Activated CD4-positive, alpha-beta T cell treated with anti-CD3 and anti-CD28 coated beads, Interleukin-2, Interleukin-6, amounts not matched to agents 100 ng/mL and 50 ng/mL, durations not matched to agents 16 hours and 8 hours (primary cell): Measurements from ENCODE around the gene TM9SF2.
"Not testable (repeated sequence)": the region's sequence is repeated elsewhere in the genome, so short reads cannot be mapped to it uniquely, and the experiment has no call there.

Source experiments
- DNase-seq: peaks from one replicate; pipeline ENCODE4 v3.0.0-alpha.2; 2020

The TM9SF2 gene

GRCh38 chr13:99540530-99540929 lies 39.3 kb downstream of the TM9SF2 start:
- DNase-seq, result peak; percentile 34

GRCh38 chr13:99542788-99543406 lies 41.6 kb downstream of the TM9SF2 start:
- DNase-seq, result peak; percentile 89

GRCh38 chr13:99545361-99545760 lies 44.1 kb downstream of the TM9SF2 start:
- no peak for DNase-seq

- no peak for DNase-seq
Measured at GRCh38 chr13:99545979-99546378, 44.7 kb downstream of the TM9SF2 start.

- DNase-seq, result no peak
Measured at GRCh38 chr13:99546878-99547277, 45.6 kb downstream of the TM9SF2 start.

- DNase-seq, result peak; percentile 65
Measured at GRCh38 chr13:99548448-99548847, 47.2 kb downstream of the TM9SF2 start.

GRCh38 chr13:99553033-99553432 lies 51.8 kb downstream of the TM9SF2 start:
- DNase-seq, result no peak

GRCh38 chr13:99555149-99555548 lies 53.9 kb downstream of the TM9SF2 start:
- DNase-seq, result no peak

- peak; percentile 11 for DNase-seq
Measured at GRCh38 chr13:99556867-99557443, 55.7 kb downstream of the TM9SF2 start.

- no peak for DNase-seq
Measured at GRCh38 chr13:99558570-99559180, 57.4 kb downstream of the TM9SF2 start.

- no peak for DNase-seq
Measured at GRCh38 chr13:99559560-99559959, 58.3 kb downstream of the TM9SF2 start.

GRCh38 chr13:99563404-99563803 lies 62.1 kb downstream of the TM9SF2 start:
- DNase-seq, result no peak

- no peak for DNase-seq
Measured at GRCh38 chr13:99564386-99564785, 63.1 kb downstream of the TM9SF2 start.

GRCh38 chr13:99565478-99566124 lies 64.3 kb downstream of the TM9SF2 start:
- DNase-seq, result no peak

GRCh38 chr13:99566125-99567083 lies 65.1 kb downstream of the TM9SF2 start:
- DNase-seq, result no peak

GRCh38 chr13:99568901-99569300 lies 67.6 kb downstream of the TM9SF2 start:
- not testable (repeated sequence) for DNase-seq

- DNase-seq, result no peak
Measured at GRCh38 chr13:99572131-99572530, 70.9 kb downstream of the TM9SF2 start.

- DNase-seq, result no peak
Measured at GRCh38 chr13:99572921-99573320, 71.6 kb downstream of the TM9SF2 start.

GRCh38 chr13:99575376-99576120 lies 74.3 kb downstream of the TM9SF2 start:
- DNase-seq, result no peak

GRCh38 chr13:99577934-99578917 lies 77.0 kb downstream of the TM9SF2 start:
- DNase-seq, result no peak
